ENCODE measurements around the gene NUSAP1. TPM values are rescaled to one million over a fixed set of nuclear protein-coding genes. Genes with fewer than 3 reads are reported as not detected.
"Not testable (repeated sequence)": the region's sequence is repeated elsewhere in the genome, so short reads cannot be mapped to it uniquely, and the experiment has no call there.

The NUSAP1 gene
- total and polyA plus RNA-seq, 7 donors = 0.16 to 34.7 (median 5.4) TPM

- Histone ChIP-seq H3K27ac (no peak overlapping the region), H3K4me1 (peaks cover 0 to 20% (median 3%) of the 10 kb centered on the region in 4 donors), H3K4me3 (no peak overlapping the region), H3K9me3 (no peaks in the 10 kb centered on the region), H3K27me3 (no peaks in the 10 kb centered on the region), H3K36me3 (no peaks in the 10 kb centered on the region)
- 96% methylated on average over 14 of the region's 14 CpGs for WGBS, 2 donors
- peak; percentile 14 for DNase-seq
- TF ChIP-seq POLR2AphosphoS5 (IDR thresholded peaks at IDR 0.05) (no peak), EP300 (IDR thresholded peaks at IDR 0.05) (no peak), POLR2A (IDR thresholded peaks at IDR 0.05) (no peak)
- TF ChIP-seq, protein P1, sequence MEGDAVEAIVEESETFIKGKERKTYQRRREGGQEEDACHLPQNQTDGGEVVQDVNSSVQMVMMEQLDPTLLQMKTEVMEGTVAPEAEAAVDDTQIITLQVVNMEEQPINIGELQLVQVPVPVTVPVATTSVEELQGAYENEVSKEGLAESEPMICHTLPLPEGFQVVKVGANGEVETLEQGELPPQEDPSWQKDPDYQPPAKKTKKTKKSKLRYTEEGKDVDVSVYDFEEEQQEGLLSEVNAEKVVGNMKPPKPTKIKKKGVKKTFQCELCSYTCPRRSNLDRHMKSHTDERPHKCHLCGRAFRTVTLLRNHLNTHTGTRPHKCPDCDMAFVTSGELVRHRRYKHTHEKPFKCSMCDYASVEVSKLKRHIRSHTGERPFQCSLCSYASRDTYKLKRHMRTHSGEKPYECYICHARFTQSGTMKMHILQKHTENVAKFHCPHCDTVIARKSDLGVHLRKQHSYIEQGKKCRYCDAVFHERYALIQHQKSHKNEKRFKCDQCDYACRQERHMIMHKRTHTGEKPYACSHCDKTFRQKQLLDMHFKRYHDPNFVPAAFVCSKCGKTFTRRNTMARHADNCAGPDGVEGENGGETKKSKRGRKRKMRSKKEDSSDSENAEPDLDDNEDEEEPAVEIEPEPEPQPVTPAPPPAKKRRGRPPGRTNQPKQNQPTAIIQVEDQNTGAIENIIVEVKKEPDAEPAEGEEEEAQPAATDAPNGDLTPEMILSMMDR (IDR thresholded peaks at IDR 0.05) = no peak
- intact Hi-C loops (cut with DNase I) = no loop called here
These were observed 92.1 kb downstream of the NUSAP1 start for GRCh38 chr15:41424809-41425208.

DNA sequence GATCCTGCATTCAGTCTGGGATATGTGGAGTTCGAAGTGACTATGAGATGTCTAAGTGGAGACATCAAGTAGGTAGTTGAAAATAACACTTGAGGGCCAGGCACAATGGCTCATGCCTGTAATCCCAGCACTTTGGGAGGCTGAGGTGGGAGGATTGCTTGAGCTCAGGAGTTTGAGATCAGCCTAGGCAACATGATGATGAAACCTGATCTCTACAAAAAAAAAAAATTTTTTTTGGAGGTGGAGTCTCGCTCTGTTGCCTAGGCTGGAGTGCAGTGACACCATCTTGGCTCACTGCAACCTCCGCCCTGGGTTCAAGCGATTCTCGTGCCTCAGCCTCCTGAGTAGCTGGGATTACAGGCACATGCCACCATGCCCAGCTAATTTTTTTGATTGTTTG lies 93.2 kb downstream of the NUSAP1 start:
- H3K27ac ChIP-seq; H3K27me3 ChIP-seq; H3K36me3 ChIP-seq; H3K4me3 ChIP-seq; H3K9me3 ChIP-seq; H3K4me1 ChIP-seq; intact Hi-C loops (cut with DNase I): not testable (repeated sequence)
- DNase-seq = peak; percentile 12
- 95 to 96% methylated on average over 5 of the region's 5 CpGs for WGBS, 2 donors

GRCh38 chr15:41429003-41429890 lies 96.6 kb downstream of the NUSAP1 start:
- no peaks in the 10 kb centered on the region for H3K27me3 ChIP-seq
- intact Hi-C loops (cut with DNase I) = no loop called here
- WGBS, 2 donors = 39 to 70% methylated on average over 10 of the region's 10 CpGs
- no peaks in the 10 kb centered on the region for H3K9me3 ChIP-seq
- no peak overlapping the region for H3K4me3 ChIP-seq
- H3K4me1 ChIP-seq = no peaks in the 10 kb centered on the region
- peak; percentile 13 for DNase-seq
- H3K27ac ChIP-seq = no peak overlapping the region
- peaks cover 0 to 10% (median 0%) of the 10 kb centered on the region in 4 donors for H3K36me3 ChIP-seq
- TF ChIP-seq EP300 (IDR thresholded peaks at IDR 0.05) = no peak
- no peak for TF ChIP-seq POLR2AphosphoS5 (IDR thresholded peaks at IDR 0.05)
- TF ChIP-seq, protein P1 (IDR thresholded peaks at IDR 0.05) = no peak
- TF ChIP-seq POLR2A (IDR thresholded peaks at IDR 0.05) = no peak

Other genes with a start within 250 kb of the NUSAP1 start
- 10 to 100 TPM; 17.1 to 36.6 (median 19.4) TPM for gene INO80, start 216.6 kb upstream of the NUSAP1 start, total RNA-seq
- 10 to 100 TPM in 1 of 3 donors, 1 to 10 TPM in 2; 7.2 to 17.9 (median 7.9) TPM for gene INO80, start 216.6 kb upstream of the NUSAP1 start, polyA plus RNA-seq
- not detected for gene EXD1, start 102.1 kb upstream of the NUSAP1 start, total RNA-seq
- under 1 TPM in 1 of 3 donors, not detected in 2; 0.03 TPM for gene EXD1, start 102.1 kb upstream of the NUSAP1 start, polyA plus RNA-seq
- gene CHP1, start 101.6 kb upstream of the NUSAP1 start, total RNA-seq = 100 to 1,000 TPM; 101 to 118 (median 105) TPM
- 100 to 1,000 TPM; 126 to 270 (median 152) TPM for gene CHP1, start 101.6 kb upstream of the NUSAP1 start, polyA plus RNA-seq
- gene OIP5, start 290 bp upstream of the NUSAP1 start, total RNA-seq = 1 to 10 TPM in 1 of 4 donors, under 1 TPM in 1, not detected in 2; 0.71 to 1.1 TPM
- 10 to 100 TPM in 1 of 3 donors, 1 to 10 TPM in 2; 1.8 to 10.8 (median 5.1) TPM for gene OIP5, start 290 bp upstream of the NUSAP1 start, polyA plus RNA-seq
- gene NDUFAF1, start 69.6 kb downstream of the NUSAP1 start, total RNA-seq = 10 to 100 TPM; 13.9 to 17.1 (median 15.4) TPM
- gene NDUFAF1, start 69.6 kb downstream of the NUSAP1 start, polyA plus RNA-seq = 10 to 100 TPM; 16.2 to 20.8 (median 16.7) TPM
- 10 to 100 TPM; 30.5 to 35.7 (median 32.2) TPM for gene RTF1, start 84.2 kb downstream of the NUSAP1 start, total RNA-seq
- gene RTF1, start 84.2 kb downstream of the NUSAP1 start, polyA plus RNA-seq = 10 to 100 TPM; 18.6 to 20.4 (median 19.0) TPM
- 1 to 10 TPM in 2 of 4 donors, under 1 TPM in 1, not detected in 1; 0.49 to 1.4 (median 1.4) TPM for gene ITPKA, start 161.0 kb downstream of the NUSAP1 start, total RNA-seq
- gene ITPKA, start 161.0 kb downstream of the NUSAP1 start, polyA plus RNA-seq = 10 to 100 TPM; 11.3 to 52.9 (median 28.4) TPM
- gene LTK, start 180.9 kb downstream of the NUSAP1 start, total RNA-seq = 1 to 10 TPM in 3 of 4 donors, not detected in 1; 1.6 to 2.5 (median 1.8) TPM
- gene LTK, start 180.9 kb downstream of the NUSAP1 start, polyA plus RNA-seq = 1 to 10 TPM; 4.1 to 4.8 (median 4.6) TPM
- gene RPAP1, start 211.4 kb downstream of the NUSAP1 start, total RNA-seq = 10 to 100 TPM; 13.8 to 22.2 (median 15.4) TPM
- gene RPAP1, start 211.4 kb downstream of the NUSAP1 start, polyA plus RNA-seq = 10 to 100 TPM in 1 of 3 donors, 1 to 10 TPM in 2; 4.2 to 18.8 (median 4.2) TPM
- gene TYRO3, start 226.3 kb downstream of the NUSAP1 start, total RNA-seq = 1 to 10 TPM; 3.9 to 6.6 (median 4.3) TPM
- gene TYRO3, start 226.3 kb downstream of the NUSAP1 start, polyA plus RNA-seq = 1 to 10 TPM; 1.4 to 4.4 (median 1.8) TPM

Data from sigmoid colon (tissue), 7 donors.